WTC11 (cell line): ENCODE results near the gene WDR49.

Experiments
- CREM ChIP-seq: sonication (generic); formaldehyde crosslinking; IDR thresholded peaks from 2 replicates; pipeline ENCODE4 v1.8.1; 2022; ENCODE audit warnings: mild to moderate bottlenecking, missing genetic modification reagents, moderate library complexity
- CTCF ChIP-seq: fragments of 200-600 bp; IDR thresholded peaks from 2 replicates; pipeline ENCODE4 v1.8.0; 2022; ENCODE audit warnings: antibody characterized with exemption
- ZNF121 ChIP-seq: sonication (generic); formaldehyde crosslinking; IDR thresholded peaks from 2 replicates; pipeline ENCODE4 v1.8.0; 2023; ENCODE audit warnings: missing genetic modification reagents

- TF ChIP-seq CTCF (no peak), CREM (CRISPR knock-in tag) (no peak), ZNF121 (no peak)
Observed at GRCh38 chr3:167521006-167521355, 132.8 kb downstream of the WDR49 start.
